ENCODE measurements around the gene DGCR6L. TPM values are rescaled to one million over a fixed set of nuclear protein-coding genes. Genes with fewer than 3 reads are reported as not detected.
"Not testable (repeated sequence)": the region's sequence is repeated elsewhere in the genome, so short reads cannot be mapped to it uniquely, and the experiment has no call there.

Gene DGCR6L
- total RNA-seq, 1 donor from 2014 or later: 25.1 TPM

DNA sequence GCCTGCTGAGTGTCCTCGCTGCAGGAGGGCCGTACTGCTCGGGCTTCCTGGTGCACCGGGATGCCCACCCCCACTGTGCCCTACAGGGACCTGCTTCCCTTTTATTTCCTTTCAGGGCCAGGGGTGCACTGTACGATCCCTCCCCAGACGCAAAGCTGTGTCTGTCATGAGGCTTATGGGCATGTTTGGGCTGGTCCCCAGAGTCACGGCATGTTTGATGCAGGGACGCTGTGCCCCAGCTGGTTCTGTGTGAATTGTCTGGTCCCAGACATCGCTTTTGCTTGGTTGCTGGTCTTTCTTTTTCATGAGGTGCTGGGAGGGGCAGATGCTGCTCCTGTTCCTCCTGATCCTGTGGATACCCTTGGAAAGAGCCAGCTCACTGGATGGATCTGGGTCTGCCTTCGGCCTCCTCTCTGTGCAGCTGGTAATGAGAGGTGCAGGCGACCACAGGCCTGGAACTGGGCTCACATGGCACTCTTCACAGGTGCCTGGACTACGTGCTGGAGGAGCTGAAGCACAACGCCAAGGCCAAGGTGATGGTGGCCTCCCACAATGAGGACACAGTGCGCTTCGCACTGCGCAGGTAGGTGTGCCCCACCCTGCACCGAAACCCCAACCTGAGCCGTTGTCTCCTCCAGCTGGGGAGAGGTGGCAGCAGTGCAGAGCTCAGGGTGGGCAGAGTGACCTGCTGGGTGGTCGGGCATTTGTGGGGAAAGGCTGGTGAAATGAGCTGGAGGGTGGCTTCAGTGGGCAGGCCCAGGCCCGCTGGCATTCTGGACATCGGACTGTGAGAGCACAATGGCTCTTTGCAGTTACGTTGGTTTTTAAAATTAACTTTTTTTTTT lies 10.8 kb downstream of the DGCR6L start:
- DNase-seq: not testable (repeated sequence)

- DNase-seq: not testable (repeated sequence)
Measured at GRCh38 chr22:20307448-20308447, 12.1 kb downstream of the DGCR6L start.

DNA sequence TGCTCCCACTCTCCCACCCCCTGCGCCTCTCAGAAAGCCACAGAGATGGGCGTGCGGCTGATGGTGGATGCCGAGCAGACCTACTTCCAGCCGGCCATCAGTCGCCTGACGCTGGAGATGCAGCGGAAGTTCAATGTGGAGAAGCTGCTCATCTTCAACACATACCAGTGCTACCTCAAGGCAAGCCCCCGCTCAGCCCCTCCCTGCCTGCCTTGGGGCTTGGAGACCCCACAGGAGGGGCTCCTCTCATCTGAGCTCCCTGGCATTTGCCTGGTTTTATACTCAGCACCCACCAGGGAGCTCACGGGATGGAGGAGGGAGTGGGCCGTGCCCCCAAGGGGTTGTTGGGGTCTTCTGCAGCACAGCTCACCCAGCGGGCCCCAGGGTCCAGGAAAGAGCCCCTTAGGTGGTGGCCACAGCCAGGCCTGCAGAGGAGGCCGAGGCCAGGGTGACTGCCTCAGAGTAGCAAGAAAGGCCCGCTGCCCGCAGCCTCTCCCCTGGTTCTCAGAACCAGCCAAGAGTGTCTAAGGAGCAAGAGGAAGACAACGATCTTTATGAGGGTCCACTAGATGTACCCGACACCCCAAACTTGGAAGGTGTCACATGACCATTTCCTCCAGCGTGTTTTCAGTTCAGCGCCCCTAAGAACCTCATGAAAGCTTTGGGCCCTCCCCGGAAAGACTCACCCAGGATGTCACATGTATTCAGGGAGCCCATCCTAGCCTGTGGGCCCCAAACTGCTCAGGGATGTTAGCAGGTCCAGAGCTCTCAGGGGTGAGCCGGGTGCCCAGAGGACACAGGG lies 13.0 kb downstream of the DGCR6L start:
- not testable (repeated sequence) for DNase-seq

DNA sequence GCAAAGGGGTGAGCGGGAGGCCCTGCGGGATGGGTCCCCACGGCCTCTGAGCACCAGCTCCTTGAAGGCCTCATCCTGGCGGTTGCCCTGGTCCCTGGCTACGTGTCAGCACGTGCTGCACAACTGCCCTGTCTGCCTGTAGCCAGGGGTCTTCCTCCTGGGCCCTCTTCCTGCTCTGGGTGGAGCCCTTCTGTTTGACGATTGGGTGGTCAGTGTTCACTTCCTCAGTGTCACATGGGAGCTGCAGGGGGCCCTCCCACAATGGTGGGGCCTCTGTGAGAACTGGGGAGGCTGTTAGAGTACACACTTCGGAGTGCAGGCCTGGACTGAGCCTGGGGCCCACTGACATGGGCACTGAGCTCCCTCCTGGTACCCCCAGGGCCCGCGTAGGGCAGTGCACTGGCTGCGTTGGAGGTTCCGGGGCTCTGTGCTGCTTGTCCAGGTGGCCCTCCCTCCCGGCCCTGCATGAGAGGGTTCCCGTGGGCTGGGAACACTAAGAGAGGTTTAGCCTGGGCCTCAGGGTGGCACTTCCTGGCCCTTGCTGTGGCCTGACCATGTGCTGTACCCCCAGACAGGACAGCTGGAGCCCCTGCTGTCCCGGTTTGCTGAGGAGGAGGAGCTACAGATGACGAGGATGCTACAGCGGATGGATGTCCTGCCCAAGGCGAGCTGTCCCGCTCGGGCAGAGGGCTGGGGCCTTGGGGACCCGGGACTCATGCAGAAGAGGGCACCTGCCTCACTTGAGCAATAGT lies 13.8 kb downstream of the DGCR6L start:
- DNase-seq: no peak

DNA sequence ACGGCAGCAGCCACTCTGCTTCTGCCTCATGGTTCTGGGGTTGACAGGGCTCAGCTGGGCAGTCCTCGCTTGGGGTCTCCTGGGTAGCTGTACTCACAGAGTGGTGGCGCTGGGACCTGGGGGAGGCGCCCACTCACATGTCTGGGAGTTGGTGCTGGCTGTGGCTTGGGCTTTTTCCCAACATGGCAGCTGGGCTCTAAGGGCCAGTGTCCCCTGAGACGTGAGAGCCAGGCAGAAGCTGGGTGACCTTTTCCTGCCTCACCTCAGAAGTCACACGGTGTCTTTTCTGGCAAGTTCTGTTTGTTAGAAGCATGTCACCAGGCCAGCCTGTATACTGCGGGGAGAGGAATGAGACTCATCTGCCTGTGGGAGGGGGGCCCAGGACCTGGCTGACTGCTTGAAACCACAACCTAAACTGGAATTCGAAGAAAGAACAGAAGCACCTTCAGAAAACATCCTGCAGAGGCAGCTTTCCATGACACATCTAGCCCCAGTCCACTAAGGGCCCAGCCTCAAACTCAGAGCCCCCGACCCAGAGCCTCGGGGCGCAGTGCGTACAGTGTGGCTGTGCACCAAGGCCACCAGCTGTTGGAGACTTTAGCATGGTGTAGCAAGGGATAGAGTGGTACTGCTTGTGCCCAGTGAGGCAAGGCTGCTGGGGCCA lies 14.5 kb downstream of the DGCR6L start:
- not testable (repeated sequence) for DNase-seq

GRCh38 chr22:20304646-20305045 lies 15.2 kb downstream of the DGCR6L start:
- no peak for DNase-seq

GRCh38 chr22:20303229-20303534 lies 16.7 kb downstream of the DGCR6L start:
- not testable (repeated sequence) for DNase-seq

DNA sequence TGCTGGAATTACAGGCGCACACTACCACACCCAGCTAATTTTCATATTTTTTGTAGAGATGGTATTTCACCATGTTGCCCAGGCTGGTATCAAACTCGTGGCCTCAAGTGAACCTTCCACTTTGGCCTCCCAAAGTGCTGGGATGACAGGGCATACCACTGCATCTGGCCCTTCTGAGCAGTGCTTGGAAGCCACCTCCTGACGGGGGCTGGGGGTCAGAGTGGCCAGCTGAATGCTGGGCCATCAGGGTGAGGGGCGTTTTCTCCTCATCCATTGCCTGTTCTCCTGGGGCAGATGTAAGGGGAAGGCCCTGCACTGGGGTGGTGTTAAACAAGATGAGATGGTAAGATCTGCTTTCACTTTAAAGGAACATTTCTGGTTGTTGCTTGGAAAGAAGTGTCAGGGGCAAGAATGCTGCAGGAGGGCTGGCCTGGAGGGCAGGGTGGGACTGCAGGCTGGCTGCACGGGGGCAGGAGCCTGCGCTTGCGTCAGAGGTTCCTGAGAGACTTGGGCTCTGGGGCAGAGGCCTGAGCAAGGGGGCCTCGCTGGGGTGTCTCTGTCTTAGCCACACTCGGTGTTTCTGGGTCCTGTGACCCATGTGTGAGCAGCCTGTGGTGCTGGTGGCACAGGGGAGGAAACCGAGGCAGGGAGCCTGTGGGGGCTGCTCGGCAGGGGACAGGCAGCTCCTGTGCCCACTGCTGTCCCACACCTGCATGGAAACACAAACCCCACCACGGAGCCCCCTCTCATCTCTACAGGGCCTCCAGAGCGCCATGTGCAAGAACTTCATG lies 17.2 kb downstream of the DGCR6L start:
- no peak for DNase-seq

DNA sequence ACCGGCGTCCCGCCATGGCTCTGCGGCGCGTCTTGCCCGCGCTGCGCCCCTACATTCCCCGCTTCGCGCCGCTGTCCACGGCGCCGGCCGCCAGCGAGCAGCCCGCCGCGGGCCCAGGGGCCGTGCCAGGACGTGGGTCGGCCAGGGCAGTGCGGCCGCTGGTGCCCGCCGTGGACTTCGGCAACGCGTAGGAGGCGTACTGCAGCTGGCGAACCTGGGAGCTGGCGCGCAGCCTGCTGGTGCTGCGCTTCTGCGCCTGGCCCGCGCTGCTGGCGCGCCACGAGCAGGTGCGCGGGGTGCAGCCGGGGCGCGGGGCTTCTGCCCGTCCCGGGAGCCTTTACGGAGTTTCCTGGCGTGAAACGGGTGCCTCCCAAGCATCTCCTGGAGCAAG lies 20.1 kb downstream of the DGCR6L start:
- no peak for DNase-seq

DNA sequence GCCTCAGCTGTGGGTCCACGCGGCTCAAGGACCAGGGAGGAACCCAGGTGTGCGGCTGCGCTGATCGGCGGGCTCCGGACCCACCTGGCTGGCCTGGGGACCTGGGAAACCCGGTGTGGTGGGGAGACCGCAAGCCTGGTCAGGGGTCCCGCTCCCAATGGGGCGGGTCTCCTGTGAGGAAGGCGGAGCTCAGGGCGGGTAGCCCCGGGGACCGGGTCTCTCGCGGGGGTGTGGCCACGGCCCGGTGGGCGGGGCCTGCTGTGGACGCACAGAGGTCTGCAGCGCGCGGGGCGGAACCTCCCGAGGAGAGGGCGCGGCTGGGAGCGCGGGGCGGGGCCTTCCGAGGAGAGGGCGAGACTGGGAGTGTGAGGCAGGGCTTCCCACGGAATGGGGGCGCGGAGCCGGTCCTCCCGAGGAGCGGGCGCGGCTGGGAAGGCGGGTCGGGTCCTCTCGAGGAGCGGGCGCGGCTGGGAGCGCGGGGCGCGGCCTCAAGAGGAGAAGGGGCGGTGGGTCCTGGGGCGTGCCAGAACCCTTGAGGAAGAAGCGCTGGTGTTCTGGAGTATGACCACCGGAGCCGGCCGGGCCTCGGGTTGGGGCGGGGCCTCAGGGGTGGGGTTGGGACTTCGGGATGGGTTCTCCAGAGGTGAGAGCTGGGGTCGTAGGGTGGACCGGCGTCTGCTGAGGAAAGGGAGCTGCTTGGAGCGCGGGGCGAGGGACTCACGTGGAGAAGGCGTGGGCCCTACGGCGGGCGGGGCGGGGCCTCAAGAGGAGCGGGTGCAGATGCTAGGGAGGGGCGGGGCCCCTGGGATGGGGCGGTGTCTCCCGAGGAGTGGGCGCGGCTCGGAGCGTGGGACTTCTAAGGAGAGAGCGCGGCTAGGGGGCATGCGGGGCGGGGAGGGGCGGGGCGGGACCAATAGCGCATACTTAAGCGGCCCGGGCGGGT lies 20.8 kb downstream of the DGCR6L start:
- peak; percentile 34 for DNase-seq

DNA sequence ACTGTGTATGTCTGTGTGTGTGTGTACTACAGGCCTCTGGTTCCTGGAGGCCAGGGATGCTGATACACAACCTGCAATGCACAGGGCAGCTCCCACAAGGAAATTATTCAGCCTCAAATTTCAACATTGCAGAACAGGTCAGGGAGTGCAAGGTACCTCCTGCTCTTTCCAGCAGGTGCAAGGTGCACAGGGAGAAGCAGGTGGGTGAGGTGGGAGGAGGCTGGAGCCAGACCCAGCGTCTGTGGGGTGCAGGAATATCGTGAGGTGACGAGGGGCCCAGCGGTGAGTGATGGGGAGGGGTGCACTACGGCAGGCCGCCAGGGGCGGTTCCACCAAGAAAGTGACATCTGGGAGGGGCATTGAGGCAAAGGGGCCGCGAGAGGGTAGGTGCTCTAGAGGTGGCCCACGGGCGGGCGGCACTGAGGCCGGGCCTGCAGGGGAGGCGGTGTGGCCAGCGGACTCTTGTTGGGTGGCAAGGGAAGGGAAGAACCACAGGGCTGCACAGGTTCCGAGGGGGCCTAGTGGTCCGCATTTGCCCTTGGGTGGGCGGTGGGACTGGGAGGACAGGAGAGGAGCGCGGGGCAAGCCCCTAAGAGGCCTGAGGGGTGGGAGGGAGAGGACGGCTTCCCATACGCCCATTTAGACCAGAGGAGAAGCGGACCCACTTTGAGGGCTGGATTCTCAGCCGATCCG lies 21.6 kb downstream of the DGCR6L start:
- DNase-seq: no peak

- no peak for DNase-seq
Measured at GRCh38 chr22:20297414-20298109, 22.3 kb downstream of the DGCR6L start.

- no peak for DNase-seq
Measured at GRCh38 chr22:20296598-20296997, 23.3 kb downstream of the DGCR6L start.

DNA sequence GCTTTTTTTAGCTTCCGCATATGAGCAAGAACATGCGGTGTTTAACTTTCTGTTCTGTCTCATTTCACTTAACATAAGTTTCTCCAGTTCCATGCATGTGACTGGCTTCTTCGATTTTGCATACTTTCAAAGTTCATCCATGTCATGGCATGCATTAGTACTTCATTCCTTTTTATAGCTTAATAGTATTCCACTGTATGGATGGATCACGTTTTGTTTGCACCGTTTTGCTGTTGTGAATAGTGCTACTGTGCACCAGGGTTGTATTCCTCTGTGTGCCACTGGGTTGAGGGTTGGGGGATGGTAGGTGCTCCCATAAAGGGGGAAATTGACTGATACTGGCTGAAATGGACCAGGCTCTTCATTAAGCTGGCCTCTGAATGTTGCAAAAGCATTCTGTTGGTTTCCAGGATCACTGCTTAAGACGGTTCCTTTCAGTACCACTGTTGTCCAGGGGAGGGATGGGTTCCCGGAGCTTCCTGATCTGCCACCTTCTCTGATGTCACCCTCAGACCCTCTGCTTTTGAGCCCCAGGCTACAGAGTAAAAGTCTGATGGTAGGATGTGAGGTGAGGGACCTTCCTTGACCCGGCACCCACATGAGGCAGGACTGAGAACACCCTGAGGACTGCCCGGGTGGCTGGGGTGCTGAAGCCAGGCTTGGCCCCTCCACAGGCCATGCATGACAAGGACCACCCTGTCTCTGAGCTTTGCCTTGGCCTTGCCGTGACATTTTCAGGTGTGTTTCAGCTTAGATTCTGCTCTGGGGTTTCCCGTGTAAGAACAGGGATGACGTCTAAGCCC lies 24.4 kb downstream of the DGCR6L start:
- DNase-seq: no peak

GRCh38 chr22:20292673-20293232 lies 27.1 kb downstream of the DGCR6L start:
- DNase-seq: no peak

DNA sequence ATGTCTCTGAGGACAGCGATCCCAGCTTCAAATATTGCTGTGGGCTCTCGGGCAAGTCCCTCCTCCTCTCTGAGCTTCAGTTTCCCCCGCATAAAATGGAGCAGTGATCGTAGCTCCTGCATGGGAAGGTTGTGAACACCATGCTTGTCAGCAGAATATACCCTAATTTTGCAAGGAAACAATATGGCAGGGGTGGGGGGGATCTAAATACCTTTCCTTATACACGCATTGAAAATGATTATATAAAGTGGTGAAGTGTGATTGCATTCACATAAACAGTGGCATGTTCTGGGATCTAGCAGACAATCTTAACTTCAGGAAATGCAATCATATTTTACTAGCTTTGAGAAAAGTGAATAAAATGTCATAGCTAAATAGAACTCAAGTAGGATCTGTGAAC lies 27.8 kb downstream of the DGCR6L start:
- DNase-seq: no peak

Data from skin of body (tissue), 2 donors.